ENCODE results near the gene PAX6.
"Not testable (repeated sequence)": the region's sequence is repeated elsewhere in the genome, so short reads cannot be mapped to it uniquely, and the experiment has no call there.

Gene PAX6

DNA sequence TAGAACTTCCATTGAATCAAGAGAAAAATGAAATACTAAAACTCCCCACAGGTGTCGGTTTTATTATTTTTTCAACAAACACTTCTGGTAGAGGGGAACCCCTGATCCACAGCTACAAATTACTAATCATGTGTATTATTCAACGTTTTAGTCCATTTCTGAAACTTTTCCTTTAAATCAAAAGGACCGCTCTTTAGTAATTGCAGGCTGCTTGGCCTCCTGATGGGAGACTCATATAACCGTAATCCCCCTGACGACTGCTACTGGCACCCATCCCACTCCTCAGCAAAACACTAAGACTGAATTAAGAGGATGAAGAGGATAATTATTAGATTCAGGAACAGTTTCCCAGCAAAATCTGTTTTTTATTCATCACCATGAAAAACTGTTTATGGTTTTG lies 46.4 kb downstream of the PAX6 start:
- no peaks in the 10 kb centered on the region for H3K9me3 ChIP-seq (ENCODE audit: severe bottlenecking)
- H3K27ac ChIP-seq, result no peak overlapping the region
- H3K36me3 ChIP-seq, result no peaks in the 10 kb centered on the region
- H3K27me3 ChIP-seq (ENCODE audit: insufficient read depth, low read depth, severe bottlenecking), result no peaks in the 10 kb centered on the region
- TF ChIP-seq, protein P1, sequence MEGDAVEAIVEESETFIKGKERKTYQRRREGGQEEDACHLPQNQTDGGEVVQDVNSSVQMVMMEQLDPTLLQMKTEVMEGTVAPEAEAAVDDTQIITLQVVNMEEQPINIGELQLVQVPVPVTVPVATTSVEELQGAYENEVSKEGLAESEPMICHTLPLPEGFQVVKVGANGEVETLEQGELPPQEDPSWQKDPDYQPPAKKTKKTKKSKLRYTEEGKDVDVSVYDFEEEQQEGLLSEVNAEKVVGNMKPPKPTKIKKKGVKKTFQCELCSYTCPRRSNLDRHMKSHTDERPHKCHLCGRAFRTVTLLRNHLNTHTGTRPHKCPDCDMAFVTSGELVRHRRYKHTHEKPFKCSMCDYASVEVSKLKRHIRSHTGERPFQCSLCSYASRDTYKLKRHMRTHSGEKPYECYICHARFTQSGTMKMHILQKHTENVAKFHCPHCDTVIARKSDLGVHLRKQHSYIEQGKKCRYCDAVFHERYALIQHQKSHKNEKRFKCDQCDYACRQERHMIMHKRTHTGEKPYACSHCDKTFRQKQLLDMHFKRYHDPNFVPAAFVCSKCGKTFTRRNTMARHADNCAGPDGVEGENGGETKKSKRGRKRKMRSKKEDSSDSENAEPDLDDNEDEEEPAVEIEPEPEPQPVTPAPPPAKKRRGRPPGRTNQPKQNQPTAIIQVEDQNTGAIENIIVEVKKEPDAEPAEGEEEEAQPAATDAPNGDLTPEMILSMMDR (IDR thresholded peaks at IDR 0.05; ENCODE audit: low read depth, low read length), result no peak
- no peak overlapping the region for H3K4me3 ChIP-seq (ENCODE audit: low read depth, low read length)
- DNase-seq, result no peak

DNA sequence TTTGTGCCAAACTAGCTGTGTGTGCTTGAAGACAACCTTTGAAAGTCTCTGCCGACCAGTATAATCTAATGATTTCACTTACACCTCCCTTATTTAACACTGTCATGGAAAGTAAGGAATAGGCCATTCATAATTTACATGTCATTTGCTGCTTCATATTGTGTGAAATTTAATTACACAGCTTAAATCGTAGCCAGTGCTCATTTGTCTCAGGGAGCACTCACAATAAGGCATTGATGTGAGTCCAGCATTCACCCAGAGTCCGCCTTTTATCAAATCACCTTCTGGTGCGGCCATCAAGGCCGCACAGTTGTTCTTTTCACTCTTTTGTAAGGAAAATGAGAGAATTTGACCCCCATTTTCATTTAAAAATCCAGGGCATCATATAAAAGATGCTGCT lies 46.9 kb downstream of the PAX6 start:
- DNase-seq, result no peak
- no peaks in the 10 kb centered on the region for H3K9me3 ChIP-seq (ENCODE audit: severe bottlenecking)
- TF ChIP-seq, protein P1 (IDR thresholded peaks at IDR 0.05; ENCODE audit: low read depth, low read length), result no peak
- H3K4me3 ChIP-seq (ENCODE audit: low read depth, low read length), result no peak overlapping the region
- H3K27ac ChIP-seq, result no peak overlapping the region
- no peaks in the 10 kb centered on the region for H3K27me3 ChIP-seq (ENCODE audit: insufficient read depth, low read depth, severe bottlenecking)
- no peaks in the 10 kb centered on the region for H3K36me3 ChIP-seq

DNA sequence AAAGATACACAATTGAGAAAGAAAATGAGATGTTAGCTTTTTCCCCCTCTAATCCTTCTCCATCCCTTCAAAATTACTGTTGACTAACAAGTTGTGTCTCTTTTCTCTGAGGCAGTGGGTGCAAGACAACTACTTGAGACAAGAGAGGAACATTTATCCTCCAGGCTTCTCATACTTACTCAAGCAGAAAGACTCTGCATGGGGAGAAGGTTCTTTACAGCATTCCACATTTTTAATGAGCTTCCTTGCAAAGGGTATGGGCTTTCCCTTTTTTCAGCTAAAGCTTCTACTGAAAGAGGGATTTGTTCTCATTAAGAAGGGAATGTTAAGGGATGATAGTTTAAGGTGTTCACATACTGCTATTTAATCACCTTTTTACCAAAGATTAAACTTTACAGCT lies 47.8 kb downstream of the PAX6 start:
- Histone ChIP-seq H3K27ac (no peak overlapping the region), H3K4me3 (ENCODE audit: low read depth, low read length) (no peak overlapping the region), H3K36me3 (no peaks in the 10 kb centered on the region), H3K9me3 (ENCODE audit: severe bottlenecking) (no peaks in the 10 kb centered on the region), H3K27me3 (ENCODE audit: insufficient read depth, low read depth, severe bottlenecking) (no peaks in the 10 kb centered on the region)
- TF ChIP-seq, protein P1 (IDR thresholded peaks at IDR 0.05; ENCODE audit: low read depth, low read length), result no peak
- DNase-seq, result no peak

DNA sequence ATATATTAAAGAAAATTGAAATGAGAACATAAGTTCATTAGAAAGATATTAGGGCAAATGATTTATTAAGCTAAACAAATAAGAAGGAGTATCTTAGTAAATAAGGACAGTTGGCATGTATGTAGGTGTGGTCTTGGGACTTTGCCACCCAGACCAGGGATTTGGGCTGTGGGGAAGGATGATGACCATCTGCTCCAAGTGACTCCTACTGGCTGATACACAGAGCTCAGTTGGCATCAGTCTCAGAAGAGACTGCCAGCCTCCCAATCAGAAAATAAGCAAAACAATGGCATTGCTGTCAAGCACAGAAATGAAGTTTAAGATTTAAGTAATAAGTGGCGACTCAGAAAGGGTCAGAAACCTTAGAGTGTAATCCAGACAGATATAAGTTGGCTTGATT lies 49.5 kb downstream of the PAX6 start:
- no peak overlapping the region for H3K27ac ChIP-seq
- DNase-seq, result no peak
- TF ChIP-seq, protein P1 (IDR thresholded peaks at IDR 0.05; ENCODE audit: low read depth, low read length), result no peak
- H3K9me3 ChIP-seq (ENCODE audit: severe bottlenecking), result no peaks in the 10 kb centered on the region
- no peaks in the 10 kb centered on the region for H3K27me3 ChIP-seq (ENCODE audit: insufficient read depth, low read depth, severe bottlenecking)
- no peak overlapping the region for H3K4me3 ChIP-seq (ENCODE audit: low read depth, low read length)
- H3K36me3 ChIP-seq, result no peaks in the 10 kb centered on the region

DNA sequence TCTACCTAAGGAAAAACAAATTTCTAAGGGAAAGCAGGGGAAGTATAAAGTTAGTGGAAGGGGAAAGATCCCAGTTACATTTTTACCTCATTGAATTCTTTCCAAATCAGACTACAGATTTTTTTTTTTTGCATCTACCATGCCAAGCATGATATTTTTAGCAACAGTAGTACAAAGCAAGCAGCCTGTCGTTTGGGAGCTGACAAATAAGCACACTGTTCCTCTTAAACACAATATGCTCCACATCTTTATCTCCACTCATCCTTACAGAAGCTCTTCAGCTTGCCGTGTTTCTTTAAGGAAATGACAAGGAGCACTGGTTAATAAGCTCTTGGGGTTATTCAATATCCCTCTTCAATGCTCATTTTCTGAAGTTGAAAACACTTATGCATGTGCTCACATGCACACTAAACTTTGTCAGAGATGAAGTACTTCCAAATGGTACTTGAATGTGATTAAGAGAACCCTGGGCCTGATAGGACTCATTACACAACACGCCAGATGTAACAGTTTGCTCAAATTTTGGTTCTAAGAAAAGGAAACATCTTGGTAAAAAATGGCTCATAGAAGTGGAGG lies 53.8 kb downstream of the PAX6 start:
- DNase-seq, result no peak
- TF ChIP-seq, protein P1 (IDR thresholded peaks at IDR 0.05; ENCODE audit: low read depth, low read length), result no peak
- Histone ChIP-seq H3K4me3 (ENCODE audit: low read depth, low read length) (no peak overlapping the region), H3K36me3 (no peaks in the 10 kb centered on the region), H3K27me3 (ENCODE audit: insufficient read depth, low read depth, severe bottlenecking) (no peaks in the 10 kb centered on the region), H3K27ac (no peak overlapping the region), H3K9me3 (ENCODE audit: severe bottlenecking) (no peaks in the 10 kb centered on the region)

DNA sequence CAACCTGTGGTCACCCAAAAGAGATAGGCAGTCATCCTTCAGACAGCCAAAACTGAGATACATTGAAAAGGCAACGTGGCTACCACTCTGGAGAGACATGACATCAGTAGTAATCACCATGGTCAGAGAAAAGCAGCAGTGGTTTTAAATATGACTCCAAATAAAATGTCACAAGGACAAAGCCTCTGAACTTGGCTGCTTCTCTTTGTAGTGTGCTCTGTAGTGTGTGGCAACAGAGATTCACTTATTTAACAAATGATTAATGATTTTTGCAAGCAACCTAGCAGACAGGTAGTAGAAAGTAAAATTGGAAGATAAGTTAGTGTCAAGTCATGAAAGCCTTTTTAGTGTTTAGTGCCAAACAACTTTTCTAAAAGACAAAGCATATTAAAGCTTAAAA lies 63.5 kb downstream of the PAX6 start:
- H3K36me3 ChIP-seq, result no peaks in the 10 kb centered on the region
- no peaks in the 10 kb centered on the region for H3K9me3 ChIP-seq (ENCODE audit: severe bottlenecking)
- H3K4me3 ChIP-seq (ENCODE audit: low read depth, low read length), result no peak overlapping the region
- TF ChIP-seq, protein P1 (IDR thresholded peaks at IDR 0.05; ENCODE audit: low read depth, low read length), result no peak
- no peak for DNase-seq
- no peaks in the 10 kb centered on the region for H3K27me3 ChIP-seq (ENCODE audit: insufficient read depth, low read depth, severe bottlenecking)
- no peak overlapping the region for H3K27ac ChIP-seq

DNA sequence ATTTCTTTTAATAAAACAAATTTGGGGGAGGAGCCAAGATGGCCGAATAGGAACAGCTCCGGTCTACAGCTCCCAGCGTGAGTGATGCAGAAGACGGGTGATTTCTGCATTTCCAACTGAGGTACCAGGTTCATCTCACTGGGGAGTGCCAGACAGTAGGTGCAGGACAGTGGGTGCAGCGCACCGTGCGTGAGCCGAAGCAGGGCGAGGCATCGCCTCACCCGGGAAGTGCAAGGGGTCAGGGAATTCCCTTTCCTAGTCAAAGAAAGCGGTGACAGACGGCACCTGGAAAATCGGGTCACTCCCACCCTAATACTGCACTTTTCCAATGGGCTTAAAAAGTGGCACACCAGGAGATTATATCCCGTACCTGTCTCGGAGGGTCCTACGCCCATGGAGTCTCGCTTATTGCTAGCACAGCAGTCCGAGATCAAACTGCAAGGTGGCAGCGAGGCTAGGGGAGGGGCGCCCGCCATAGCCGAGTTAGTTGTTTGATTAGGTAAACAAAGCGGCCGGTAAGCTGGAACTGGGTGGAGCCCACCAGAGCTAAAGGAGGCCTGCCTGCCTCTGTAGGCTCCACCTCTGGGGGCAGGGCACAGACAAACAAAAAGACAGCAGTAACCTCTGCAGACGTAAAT lies 70.3 kb downstream of the PAX6 start:
- H3K9me3 ChIP-seq (ENCODE audit: severe bottlenecking); DNase-seq; H3K4me3 ChIP-seq (ENCODE audit: low read depth, low read length); H3K27me3 ChIP-seq (ENCODE audit: insufficient read depth, low read depth, severe bottlenecking); H3K27ac ChIP-seq; H3K36me3 ChIP-seq: not testable (repeated sequence)
